ENCODE results near the gene SMIM12. TPM values are rescaled to one million over a fixed set of nuclear protein-coding genes. Genes with fewer than 3 reads are reported as not detected.

Gene SMIM12
- total and polyA plus RNA-seq, 9 donors: 21.7 to 31.8 (median 26.4) TPM

GRCh38 chr1:34846265-34846664 is 13.3 kb downstream of the SMIM12 start:
- Histone ChIP-seq H3K36me3 (ENCODE audit: control insufficient read depth, insufficient read depth, low read length) (peaks cover 14% of the 10 kb centered on the region), H3K27ac (ENCODE audit: low read length) (no peak overlapping the region), H3K27me3 (ENCODE audit: control insufficient read depth, insufficient read depth, low read length) (no peaks in the 10 kb centered on the region), H3K4me1 (ENCODE audit: control insufficient read depth, insufficient read depth, low read length) (peaks cover 22% of the 10 kb centered on the region), H3K4me3 (ENCODE audit: low read length) (no peak overlapping the region), H3K9me3 (replicated peaks; ENCODE audit: control insufficient read depth, low read depth, low read length) (no peaks in the 10 kb centered on the region)
- WGBS (ENCODE audit: insufficient coverage): no CpG with 5 or more reads among the region's 2 CpGs
- no peak for DNase-seq

- Histone ChIP-seq H3K9me3 (replicated peaks; ENCODE audit: control insufficient read depth, low read depth, low read length) (no peaks in the 10 kb centered on the region), H3K36me3 (ENCODE audit: control insufficient read depth, insufficient read depth, low read length) (peaks cover 12% of the 10 kb centered on the region), H3K27ac (ENCODE audit: low read length) (peak overlapping the region; percentile 53), H3K4me3 (ENCODE audit: low read length) (no peak overlapping the region), H3K27me3 (ENCODE audit: control insufficient read depth, insufficient read depth, low read length) (no peaks in the 10 kb centered on the region), H3K4me1 (ENCODE audit: control insufficient read depth, insufficient read depth, low read length) (peaks cover 19% of the 10 kb centered on the region)
- no peak for DNase-seq
- 100% methylated on average over 2 of the region's 16 CpGs for WGBS (ENCODE audit: insufficient coverage)
These were observed 14.2 kb downstream of the SMIM12 start for GRCh38 chr1:34845131-34845901.

GRCh38 chr1:34844252-34844634 is 15.3 kb downstream of the SMIM12 start:
- Histone ChIP-seq H3K36me3 (ENCODE audit: control insufficient read depth, insufficient read depth, low read length) (peaks cover 10% of the 10 kb centered on the region), H3K27ac (ENCODE audit: low read length) (peak overlapping the region; percentile 81), H3K27me3 (ENCODE audit: control insufficient read depth, insufficient read depth, low read length) (no peaks in the 10 kb centered on the region), H3K4me3 (ENCODE audit: low read length) (no peak overlapping the region), H3K4me1 (ENCODE audit: control insufficient read depth, insufficient read depth, low read length) (peaks cover 19% of the 10 kb centered on the region), H3K9me3 (replicated peaks; ENCODE audit: control insufficient read depth, low read depth, low read length) (no peaks in the 10 kb centered on the region)
- no CpG with 5 or more reads among the region's 4 CpGs for WGBS (ENCODE audit: insufficient coverage)
- no peak for DNase-seq

GRCh38 chr1:34843392-34844251 is 15.9 kb downstream of the SMIM12 start:
- peak overlapping the region; percentile 81 for H3K27ac ChIP-seq (ENCODE audit: low read length)
- peaks cover 7% of the 10 kb centered on the region for H3K36me3 ChIP-seq (ENCODE audit: control insufficient read depth, insufficient read depth, low read length)
- H3K27me3 ChIP-seq (ENCODE audit: control insufficient read depth, insufficient read depth, low read length): no peaks in the 10 kb centered on the region
- peaks cover 19% of the 10 kb centered on the region for H3K4me1 ChIP-seq (ENCODE audit: control insufficient read depth, insufficient read depth, low read length)
- no peak for DNase-seq
- H3K9me3 ChIP-seq (replicated peaks; ENCODE audit: control insufficient read depth, low read depth, low read length): no peaks in the 10 kb centered on the region
- WGBS (ENCODE audit: insufficient coverage): 85% methylated on average over 10 of the region's 14 CpGs
- no peak overlapping the region for H3K4me3 ChIP-seq (ENCODE audit: low read length)

GRCh38 chr1:34842952-34843371 is 16.6 kb downstream of the SMIM12 start:
- no peaks in the 10 kb centered on the region for H3K27me3 ChIP-seq (ENCODE audit: control insufficient read depth, insufficient read depth, low read length)
- DNase-seq: no peak
- peaks cover 6% of the 10 kb centered on the region for H3K36me3 ChIP-seq (ENCODE audit: control insufficient read depth, insufficient read depth, low read length)
- no peak overlapping the region for H3K4me3 ChIP-seq (ENCODE audit: low read length)
- H3K9me3 ChIP-seq (replicated peaks; ENCODE audit: control insufficient read depth, low read depth, low read length): no peaks in the 10 kb centered on the region
- peak overlapping the region; percentile 81 for H3K27ac ChIP-seq (ENCODE audit: low read length)
- WGBS (ENCODE audit: insufficient coverage): 93% methylated on average over 2 of the region's 4 CpGs
- peaks cover 19% of the 10 kb centered on the region for H3K4me1 ChIP-seq (ENCODE audit: control insufficient read depth, insufficient read depth, low read length)

GRCh38 chr1:34842073-34842472 is 17.5 kb downstream of the SMIM12 start:
- Histone ChIP-seq H3K27me3 (ENCODE audit: control insufficient read depth, insufficient read depth, low read length) (no peaks in the 10 kb centered on the region), H3K36me3 (ENCODE audit: control insufficient read depth, insufficient read depth, low read length) (no peaks in the 10 kb centered on the region), H3K27ac (ENCODE audit: low read length) (no peak overlapping the region), H3K4me3 (ENCODE audit: low read length) (no peak overlapping the region), H3K4me1 (ENCODE audit: control insufficient read depth, insufficient read depth, low read length) (peaks cover 19% of the 10 kb centered on the region), H3K9me3 (replicated peaks; ENCODE audit: control insufficient read depth, low read depth, low read length) (no peaks in the 10 kb centered on the region)
- 100% methylated on average over 1 of the region's 3 CpGs for WGBS (ENCODE audit: insufficient coverage)
- DNase-seq: no peak

- WGBS (ENCODE audit: insufficient coverage): 90% methylated on average over 2 of the region's 3 CpGs
- no peaks in the 10 kb centered on the region for H3K27me3 ChIP-seq (ENCODE audit: control insufficient read depth, insufficient read depth, low read length)
- H3K9me3 ChIP-seq (replicated peaks; ENCODE audit: control insufficient read depth, low read depth, low read length): no peaks in the 10 kb centered on the region
- H3K36me3 ChIP-seq (ENCODE audit: control insufficient read depth, insufficient read depth, low read length): no peaks in the 10 kb centered on the region
- DNase-seq: no peak
- H3K4me1 ChIP-seq (ENCODE audit: control insufficient read depth, insufficient read depth, low read length): peaks cover 23% of the 10 kb centered on the region
- H3K4me3 ChIP-seq (ENCODE audit: low read length): no peak overlapping the region
- no peak overlapping the region for H3K27ac ChIP-seq (ENCODE audit: low read length)
These were observed 19.1 kb downstream of the SMIM12 start for GRCh38 chr1:34840426-34840825.

- H3K27ac ChIP-seq (ENCODE audit: low read length): no peak overlapping the region
- H3K36me3 ChIP-seq (ENCODE audit: control insufficient read depth, insufficient read depth, low read length): no peaks in the 10 kb centered on the region
- no peak overlapping the region for H3K4me3 ChIP-seq (ENCODE audit: low read length)
These were observed 19.8 kb downstream of the SMIM12 start for GRCh38 chr1:34839526-34840305.

GRCh38 chr1:34833711-34834110 is 25.8 kb downstream of the SMIM12 start:
- 75% methylated on average over 1 of the region's 1 CpG for WGBS (ENCODE audit: insufficient coverage)
- Histone ChIP-seq H3K36me3 (ENCODE audit: control insufficient read depth, insufficient read depth, low read length) (no peaks in the 10 kb centered on the region), H3K4me1 (ENCODE audit: control insufficient read depth, insufficient read depth, low read length) (peaks cover 7% of the 10 kb centered on the region), H3K4me3 (ENCODE audit: low read length) (no peak overlapping the region), H3K27me3 (ENCODE audit: control insufficient read depth, insufficient read depth, low read length) (no peaks in the 10 kb centered on the region), H3K9me3 (replicated peaks; ENCODE audit: control insufficient read depth, low read depth, low read length) (no peaks in the 10 kb centered on the region), H3K27ac (ENCODE audit: low read length) (no peak overlapping the region)
- no peak for DNase-seq

More at GRCh38 chr1:34839526-34840305, 19.8 kb downstream of the SMIM12 start:
- H3K27me3 ChIP-seq (ENCODE audit: control insufficient read depth, insufficient read depth, low read length): no peaks in the 10 kb centered on the region
- H3K9me3 ChIP-seq (replicated peaks; ENCODE audit: control insufficient read depth, low read depth, low read length): no peaks in the 10 kb centered on the region
- WGBS (ENCODE audit: insufficient coverage): 60% methylated on average over 2 of the region's 14 CpGs
- DNase-seq: no peak
- H3K4me1 ChIP-seq (ENCODE audit: control insufficient read depth, insufficient read depth, low read length): peaks cover 18% of the 10 kb centered on the region

Data from muscle of leg (tissue), 11 donors.